OCI-LY1 (cell line): ENCODE data around the gene ATP11A.

Source experiments
- CTCF ChIP-seq: fragments of 200-600 bp; sonication (generic), shearing (Covaris generic); IDR thresholded peaks from 2 replicates; pipeline ENCODE4 v1.5.1; 2017; ENCODE audit warnings: mild to moderate bottlenecking, antibody characterized with exemption, low read length, moderate library complexity, mixed read lengths
- EZH2 ChIP-seq: fragments of 200-600 bp; sonication (generic), shearing (Covaris generic); IDR thresholded peaks from 2 replicates; pipeline ENCODE4 v1.8.0; 2017; ENCODE audit warnings: borderline replicate concordance, mixed run types, mild to moderate bottlenecking, antibody characterized with exemption, low read length, moderate library complexity, mixed read lengths

- TF ChIP-seq EZH2 (no peak), CTCF (no peak)
These were observed 239.3 kb downstream of the ATP11A start for GRCh38 chr13:112928972-112929782.
